HG02943 (cell line): ENCODE results near the gene COQ6.
A peak's percentile ranks its signal among the peaks of the same experiment; 100 is the strongest.
"Not testable (repeated sequence)": the region's sequence is repeated elsewhere in the genome, so short reads cannot be mapped to it uniquely, and the experiment has no call there.

Experiments
- ATAC-seq: cut with Tn5 transposase; IDR thresholded peaks from one replicate; pipeline ENCODE4 v1.9.1; 2021; ENCODE audit warnings: mild to moderate bottlenecking, low read depth, moderate library complexity; ENCODE audit not compliant: unreplicated experiment

Gene COQ6

GRCh38 chr14:73949752-73950734 lies at the start of gene COQ6, which contains the start of gene FAM161B:
Gene COQ6 (plus strand): TSS chr14:73950302. CDS start chr14:73950333, 31 bp downstream.
Gene FAM161B (minus strand): TSS chr14:73950094. CDS start chr14:73950026, 68 bp downstream.
- ATAC-seq, result peak; percentile 81

GRCh38 chr14:73903028-73903427 lies 47.1 kb upstream of the COQ6 start:
- no peak for ATAC-seq

DNA sequence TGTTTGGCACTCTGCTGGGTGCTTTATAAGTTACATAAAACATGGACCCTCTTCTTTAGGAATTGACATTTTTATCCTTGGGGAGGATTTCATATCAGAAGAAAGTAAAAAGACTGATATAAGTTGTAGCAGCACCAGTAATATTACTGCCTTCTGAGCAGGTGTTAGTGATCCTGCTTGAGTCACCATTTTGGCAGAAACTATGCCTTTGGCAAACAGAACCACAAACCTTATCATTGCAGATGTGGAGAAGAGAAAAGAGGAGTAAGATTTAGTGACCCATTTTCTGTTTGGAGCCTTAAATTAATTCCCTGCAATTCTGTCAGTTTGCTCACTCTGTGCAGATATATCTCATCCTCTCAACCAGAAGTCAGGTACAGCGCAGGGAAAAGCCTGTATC lies 40.4 kb upstream of the COQ6 start:
- ATAC-seq, result no peak

DNA sequence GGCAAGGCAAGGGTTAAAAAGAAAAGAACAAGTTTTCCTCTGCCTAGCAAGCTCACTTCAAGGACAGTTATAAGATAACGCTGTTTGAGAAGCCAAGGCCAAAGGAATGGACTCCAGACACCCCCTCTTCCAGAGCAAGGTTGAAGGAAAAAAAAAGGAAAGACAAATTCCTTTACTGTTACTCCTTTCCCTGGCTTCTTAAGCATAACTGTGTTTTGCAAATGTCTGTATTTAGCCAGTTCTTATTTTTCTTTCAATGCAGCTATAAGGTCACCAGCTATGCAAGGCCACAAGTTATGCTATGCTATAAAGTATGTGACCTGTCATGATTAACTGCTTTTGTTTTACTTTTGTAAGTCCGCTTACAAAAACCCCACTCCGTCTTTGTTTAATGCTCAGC lies 36.8 kb upstream of the COQ6 start:
- ATAC-seq, result no peak

GRCh38 chr14:73916324-73916723 lies 33.8 kb upstream of the COQ6 start:
- ATAC-seq, result no peak

- ATAC-seq, result not testable (repeated sequence)
Observed at GRCh38 chr14:73919457-73919856, 30.6 kb upstream of the COQ6 start.

- ATAC-seq, result no peak
Observed at GRCh38 chr14:73924337-73924736, 25.8 kb upstream of the COQ6 start.

GRCh38 chr14:73935666-73936065 lies 14.4 kb upstream of the COQ6 start:
- ATAC-seq, result no peak

DNA sequence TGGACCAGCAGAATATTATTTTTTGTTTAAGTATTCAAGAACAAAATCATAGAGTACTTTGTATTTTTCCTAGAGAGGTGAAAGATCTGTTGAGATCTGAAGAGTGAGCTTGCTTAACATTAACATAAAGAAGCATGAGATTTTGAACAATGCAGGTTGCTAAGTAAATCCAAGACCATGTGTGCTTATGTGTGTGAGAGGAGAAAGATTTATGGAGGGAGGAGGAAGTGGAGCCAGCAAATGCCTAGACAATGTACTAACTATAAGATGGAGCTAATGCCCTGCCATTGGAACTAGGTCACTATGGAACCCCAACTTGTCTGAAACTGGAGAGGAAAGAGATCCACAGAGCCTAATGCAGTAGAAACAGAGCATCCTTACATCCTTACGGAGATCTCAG lies 13.6 kb upstream of the COQ6 start:
- no peak for ATAC-seq

- ATAC-seq, result no peak
Observed at GRCh38 chr14:73937012-73937411, 13.1 kb upstream of the COQ6 start.

DNA sequence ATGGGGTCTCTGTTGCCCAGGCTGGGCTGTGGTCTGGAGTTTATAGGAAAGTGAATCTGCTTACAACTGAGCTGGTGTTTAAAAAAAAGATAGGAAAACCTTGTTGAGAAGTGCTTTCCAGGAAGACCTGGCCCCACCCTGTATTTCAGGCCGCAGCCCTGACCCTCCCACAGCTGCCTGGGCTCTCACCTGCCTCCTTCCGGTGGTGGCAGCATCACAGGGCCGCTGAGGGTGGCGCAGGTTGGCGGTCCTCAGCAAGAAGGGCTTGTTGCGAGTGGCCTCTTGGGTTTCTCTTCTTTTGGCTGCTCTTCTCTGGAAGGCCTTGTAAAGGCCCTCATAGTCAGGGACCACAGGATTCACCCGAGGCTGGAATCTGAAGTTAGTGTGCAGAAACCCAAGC lies 7.9 kb upstream of the COQ6 start:
- no peak for ATAC-seq

GRCh38 chr14:73943083-73943482 lies 7.0 kb upstream of the COQ6 start:
- no peak for ATAC-seq

GRCh38 chr14:73944432-73945158 lies 5.5 kb upstream of the COQ6 start:
- ATAC-seq, result no peak

DNA sequence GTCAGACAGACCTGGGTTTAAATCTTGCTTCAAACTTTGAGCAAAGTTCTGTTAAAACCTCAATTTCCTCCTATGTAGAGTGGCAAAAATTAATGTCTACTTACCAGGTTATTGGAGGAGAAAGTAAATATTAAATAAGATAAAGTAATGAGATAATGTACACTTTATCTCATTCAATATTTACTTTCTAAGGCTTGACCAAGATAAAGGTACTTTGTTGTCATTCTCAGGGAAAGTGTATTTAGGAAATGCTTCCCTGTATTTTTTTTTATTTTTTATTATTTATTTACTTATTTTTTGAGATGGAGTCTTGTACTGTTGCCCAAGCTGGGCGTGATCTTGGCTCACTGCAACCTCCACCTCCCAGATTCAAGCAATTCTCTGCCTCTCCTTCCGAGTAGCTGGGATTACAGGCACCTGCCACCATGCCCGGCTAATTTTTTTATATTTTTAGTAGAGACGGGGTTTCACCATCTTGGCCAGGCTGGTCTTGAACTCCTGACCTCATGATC lies 4.9 kb upstream of the COQ6 start:
- ATAC-seq, result no peak

DNA sequence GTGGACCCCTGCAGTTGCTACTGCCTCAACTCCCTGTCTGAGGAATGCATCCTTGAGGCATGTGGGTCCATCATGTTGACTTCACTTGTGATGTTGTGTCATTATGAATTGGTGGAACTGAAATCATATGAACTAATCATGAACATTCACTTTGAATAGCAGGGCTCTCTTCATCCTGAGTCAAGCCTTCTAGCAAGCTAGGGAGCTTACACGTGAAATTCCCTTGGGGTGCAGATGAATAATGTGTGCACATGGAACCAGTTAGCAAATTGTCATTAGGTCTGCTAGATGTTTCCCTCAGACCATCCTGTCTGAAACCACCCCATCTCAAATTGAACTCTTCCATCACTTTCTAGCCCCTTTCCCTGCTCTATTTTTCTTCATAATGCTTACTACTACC lies 3.6 kb downstream of the COQ6 start:
- ATAC-seq, result no peak

DNA sequence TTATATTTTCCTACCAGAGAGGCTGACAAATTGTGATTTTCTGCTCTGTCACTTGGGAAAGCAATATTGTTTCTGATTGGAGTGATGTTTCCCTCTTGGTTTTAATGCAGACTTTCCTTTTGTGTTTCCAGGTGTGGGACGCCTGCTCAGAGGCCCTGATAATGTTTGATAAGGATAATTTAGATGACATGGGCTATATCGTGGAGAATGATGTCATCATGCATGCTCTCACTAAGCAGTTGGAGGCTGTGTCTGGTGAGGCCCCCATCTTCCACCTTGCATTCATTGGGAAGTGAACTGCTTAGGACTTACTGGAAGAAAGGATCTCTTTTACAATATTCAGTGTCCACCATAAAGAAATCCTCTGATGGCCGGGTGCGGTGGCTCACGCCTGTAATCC lies 5.6 kb downstream of the COQ6 start:
- ATAC-seq, result no peak

DNA sequence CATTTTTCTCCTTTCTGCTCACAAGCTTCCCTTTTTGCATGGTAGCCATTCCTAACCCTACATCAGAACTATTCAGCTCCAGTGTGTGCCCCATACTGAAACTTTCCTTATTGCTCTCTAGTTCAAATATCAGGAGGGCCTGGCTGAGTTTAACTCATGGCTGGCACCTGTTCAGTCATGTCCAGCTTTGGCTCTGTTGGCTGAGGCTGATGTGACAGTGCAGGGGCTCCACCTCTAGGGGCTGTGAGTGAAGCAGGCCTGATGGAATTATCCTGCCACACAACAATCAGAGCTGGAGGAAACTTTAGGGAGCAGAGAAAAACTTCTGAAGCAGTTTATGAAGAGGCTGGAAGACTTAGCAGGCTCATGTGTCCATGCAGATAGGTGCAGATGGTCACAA lies 8.5 kb downstream of the COQ6 start:
- no peak for ATAC-seq

DNA sequence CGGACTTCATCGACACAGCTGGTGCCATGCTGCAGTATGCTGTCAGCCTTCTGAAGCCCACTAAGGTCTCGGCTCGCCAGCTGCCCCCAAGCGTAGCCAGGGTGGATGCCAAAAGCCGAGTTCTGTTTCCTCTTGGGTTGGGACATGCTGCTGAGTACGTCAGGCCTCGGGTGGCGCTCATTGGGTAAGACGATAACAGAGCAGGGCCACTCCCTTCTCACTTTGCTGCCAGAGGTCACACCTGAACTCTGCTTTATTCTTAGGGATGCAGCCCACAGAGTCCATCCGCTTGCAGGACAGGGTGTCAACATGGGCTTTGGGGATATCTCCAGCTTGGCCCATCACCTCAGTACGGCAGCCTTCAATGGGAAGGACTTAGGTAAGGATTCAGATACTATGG lies 11.1 kb downstream of the COQ6 start:
- ATAC-seq, result no peak

DNA sequence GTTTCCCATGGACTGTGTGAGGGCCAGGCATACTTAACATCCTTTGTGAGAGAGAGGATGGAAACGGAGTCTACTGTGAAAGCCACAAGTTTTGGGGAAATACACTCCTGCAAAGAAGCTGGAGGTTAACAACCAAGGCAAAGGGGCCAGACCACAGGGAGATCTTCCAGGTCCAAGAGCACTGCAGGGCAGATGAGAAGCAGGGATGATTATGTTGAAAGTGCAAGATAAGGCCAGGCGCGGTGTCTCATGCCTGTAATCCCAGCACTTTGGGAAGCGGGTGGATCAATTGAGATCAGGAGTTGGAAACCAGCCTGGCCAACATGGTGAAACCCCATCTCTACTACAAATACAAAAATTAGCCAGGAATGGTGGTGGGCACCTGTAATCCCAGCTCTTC lies 15.1 kb downstream of the COQ6 start:
- no peak for ATAC-seq

DNA sequence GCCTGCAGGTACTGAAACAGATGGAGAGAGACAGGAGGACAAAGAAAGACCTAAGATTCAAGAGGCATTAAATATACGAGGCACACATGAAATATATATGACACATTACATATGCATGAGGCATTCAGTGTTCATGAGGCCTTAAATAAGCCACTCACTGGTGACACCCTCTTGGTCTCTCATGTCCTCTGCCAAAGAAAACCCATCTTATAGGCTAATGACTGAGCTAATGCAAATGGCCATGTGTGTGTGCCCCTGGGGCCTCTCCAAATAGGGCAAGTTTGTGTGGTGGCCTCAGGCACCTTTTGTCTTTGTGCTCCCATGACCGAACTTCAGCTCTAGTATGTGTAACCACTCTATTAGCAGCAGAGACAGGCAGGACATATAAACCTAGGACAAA lies 18.8 kb downstream of the COQ6 start:
- ATAC-seq, result no peak

GRCh38 chr14:73973497-73973896 lies 23.4 kb downstream of the COQ6 start:
- no peak for ATAC-seq
